D721Med (cell line): Measurements from ENCODE around the gene LHX5.

Experiments used
- DNase-seq: peaks from one replicate; pipeline ENCODE4 v3.0.0; 2011; ENCODE audit warnings: low spot score; ENCODE audit not compliant: insufficient read length
- FAIRE-seq: peaks from 2 replicates; lab custom pipeline; 2011; peaks lifted over from hg19 to GRCh38; lab: Jason Lieb, UNC
- CTCF ChIP-seq: IDR thresholded peaks from 2 replicates; pipeline ENCODE4 v1.5.1; 2012; ENCODE audit warnings: mild to moderate bottlenecking, control low read depth; ENCODE audit not compliant: insufficient read depth; ENCODE audit errors: missing control alignments

The LHX5 gene

DNA sequence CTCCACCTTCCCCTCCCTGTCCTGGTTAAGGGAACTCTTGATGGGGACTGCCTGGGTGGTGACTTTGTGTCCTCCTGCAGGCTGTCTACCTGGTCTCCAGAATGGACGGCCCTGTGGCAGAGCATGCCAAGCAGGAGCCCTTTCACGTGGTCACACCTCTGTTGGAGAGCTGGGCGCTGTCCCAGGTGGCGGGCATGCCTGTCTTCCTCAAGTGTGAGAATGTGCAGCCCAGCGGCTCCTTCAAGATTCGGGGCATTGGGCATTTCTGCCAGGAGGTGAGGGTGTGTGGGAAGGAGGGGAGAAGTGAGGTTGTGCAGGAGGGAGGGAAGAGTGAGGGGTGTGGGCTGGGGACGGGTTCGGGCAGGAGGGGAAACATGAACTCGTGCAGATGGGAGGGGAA, 43.8 kb downstream of the LHX5 start:
- no peak for TF ChIP-seq CTCF
- DNase-seq: no peak
- no peak for FAIRE-seq

DNA sequence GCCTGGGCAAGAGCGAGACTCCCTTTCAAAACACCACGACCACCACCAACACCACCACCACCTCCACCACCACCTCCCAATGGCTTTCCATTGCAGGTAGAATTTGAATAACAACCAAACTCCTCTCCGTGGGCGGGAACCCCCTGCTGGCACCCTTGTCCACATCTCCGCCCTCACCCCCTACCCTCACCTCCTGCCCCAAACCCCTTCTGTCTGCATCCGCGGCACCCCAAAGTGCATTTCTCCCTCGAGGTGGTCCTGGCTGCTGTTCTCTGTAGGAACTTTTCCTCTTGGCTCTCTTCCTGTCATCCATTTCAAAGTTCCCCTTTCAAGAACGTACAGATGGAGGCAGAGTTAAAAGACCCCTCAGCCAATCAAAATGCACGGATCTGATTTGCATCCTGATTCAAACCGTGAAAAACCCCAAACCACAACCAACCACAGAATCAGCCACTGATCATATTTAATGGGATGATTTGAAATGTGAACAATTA, 45.7 kb downstream of the LHX5 start:
- DNase-seq (no peak), FAIRE-seq (no peak)
- TF ChIP-seq CTCF: no peak

DNA sequence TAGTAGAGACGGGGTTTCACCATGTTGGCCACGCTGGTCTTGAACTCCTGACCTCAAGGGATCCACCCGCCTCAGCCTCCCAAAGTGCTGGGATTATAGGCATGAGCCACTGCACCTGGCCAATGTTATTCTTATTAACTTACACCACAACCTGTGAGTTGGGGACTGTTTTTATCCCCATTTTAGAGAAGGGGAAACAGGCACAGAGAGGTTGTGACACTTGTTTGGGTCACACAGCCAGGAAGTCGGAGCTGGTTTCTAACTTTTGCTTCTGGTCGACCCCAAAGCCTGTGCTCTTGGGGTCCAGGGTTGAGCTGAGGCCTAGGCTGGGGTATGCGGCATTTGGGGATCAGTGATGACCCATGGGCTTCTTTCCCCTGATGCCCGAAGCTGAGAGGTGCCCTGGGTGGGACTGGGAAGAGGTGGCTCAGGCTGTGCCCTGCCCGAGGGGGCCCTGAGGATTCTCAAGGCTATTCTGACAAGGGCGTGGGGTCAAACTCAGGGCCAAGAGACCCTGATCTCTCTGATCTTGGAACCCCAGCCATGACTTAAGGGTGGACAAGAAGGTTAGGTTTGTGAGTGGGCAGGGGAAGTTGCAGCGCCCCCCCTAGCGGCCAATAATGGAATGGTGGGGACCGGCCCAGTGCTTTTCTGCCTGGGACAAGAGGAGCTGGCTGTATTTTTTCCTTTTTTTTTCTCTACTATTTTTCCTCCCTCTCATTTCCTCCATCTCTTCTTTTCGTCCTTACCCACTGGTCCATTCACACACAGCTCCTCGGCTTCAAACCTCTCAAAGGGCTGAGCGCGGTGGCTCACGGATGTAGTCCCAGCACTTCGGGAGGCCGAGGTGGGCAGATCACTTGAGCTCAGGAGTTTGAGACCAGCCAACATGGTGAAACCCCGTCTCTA, 46.5 kb downstream of the LHX5 start:
- peak; percentile 43 for DNase-seq
- no peak for FAIRE-seq
- peak; percentile 57 for TF ChIP-seq CTCF

DNA sequence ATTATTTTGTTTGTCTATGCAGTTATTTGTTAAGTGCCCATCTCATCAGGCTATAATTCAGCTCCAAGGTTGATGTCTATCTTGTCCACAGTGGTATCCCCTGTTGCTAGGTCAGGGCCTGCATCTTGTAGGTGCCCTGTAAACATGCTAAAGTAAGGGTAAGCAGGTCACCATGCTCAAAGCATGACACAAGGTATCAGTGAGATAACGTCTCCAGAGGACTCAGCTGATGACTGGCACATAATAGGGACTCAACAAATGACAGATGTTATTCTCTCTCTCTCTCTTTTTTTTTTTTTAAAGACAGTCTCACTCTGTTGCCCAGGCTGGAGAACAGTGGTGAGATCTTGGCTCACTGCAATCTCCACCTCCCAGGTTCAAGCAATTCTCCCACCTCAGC, 47.2 kb downstream of the LHX5 start:
- TF ChIP-seq CTCF: no peak
- DNase-seq (no peak), FAIRE-seq (no peak)

DNA sequence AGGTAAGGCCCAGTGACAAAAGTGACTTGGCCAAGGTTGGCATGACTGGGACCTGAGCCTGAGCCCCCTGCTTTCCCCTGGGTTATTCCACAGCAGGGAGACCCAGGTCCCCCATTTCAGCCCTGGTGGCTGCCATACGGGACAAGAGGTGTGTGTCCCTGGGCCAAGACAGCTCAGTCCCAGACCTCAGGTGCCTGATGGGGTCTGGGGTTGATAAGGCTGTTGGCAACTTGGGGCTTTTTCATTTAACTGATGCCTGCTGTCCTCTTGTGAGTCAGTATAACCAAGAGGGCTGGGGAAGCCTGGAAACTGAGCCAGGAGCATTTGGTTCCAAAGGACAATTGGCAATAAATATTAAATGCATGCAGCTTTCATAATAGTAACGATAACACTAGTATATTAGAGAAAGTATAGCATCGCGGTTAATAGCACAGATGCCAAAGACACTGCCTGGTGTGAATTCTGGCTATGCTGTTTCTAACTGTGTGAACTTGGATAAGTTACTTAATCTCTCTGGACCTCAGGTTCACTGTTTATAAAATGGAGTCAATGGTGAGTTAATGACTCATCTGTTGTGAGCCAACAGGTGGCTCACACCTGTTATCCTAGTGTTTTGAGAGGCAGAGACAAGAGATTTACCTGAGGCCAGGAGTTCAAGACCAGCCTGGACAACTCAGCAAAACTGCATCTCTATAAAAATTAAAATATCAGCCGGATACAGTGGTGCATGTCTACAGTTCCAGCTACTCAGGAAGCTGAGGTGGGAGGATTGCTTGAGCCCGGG, 48.6 kb downstream of the LHX5 start:
- DNase-seq (no peak), FAIRE-seq (no peak)
- no peak for TF ChIP-seq CTCF

- FAIRE-seq (no peak), DNase-seq (no peak)
- no peak for TF ChIP-seq CTCF
These were observed 49.4 kb downstream of the LHX5 start, which contains the start of gene SDSL for GRCh38 chr12:113422030-113422885. TSS of gene SDSL (plus strand) at chr12:113422380. CDS start at chr12:113427983, 5,603 bp downstream.
